ENCODE data around the gene GIMD1. TPM values are rescaled to one million over a fixed set of nuclear protein-coding genes. Genes with fewer than 3 reads are reported as not detected.

GIMD1 gene
- total RNA-seq, 1 experiment from 2014 or later, result not detected

DNA sequence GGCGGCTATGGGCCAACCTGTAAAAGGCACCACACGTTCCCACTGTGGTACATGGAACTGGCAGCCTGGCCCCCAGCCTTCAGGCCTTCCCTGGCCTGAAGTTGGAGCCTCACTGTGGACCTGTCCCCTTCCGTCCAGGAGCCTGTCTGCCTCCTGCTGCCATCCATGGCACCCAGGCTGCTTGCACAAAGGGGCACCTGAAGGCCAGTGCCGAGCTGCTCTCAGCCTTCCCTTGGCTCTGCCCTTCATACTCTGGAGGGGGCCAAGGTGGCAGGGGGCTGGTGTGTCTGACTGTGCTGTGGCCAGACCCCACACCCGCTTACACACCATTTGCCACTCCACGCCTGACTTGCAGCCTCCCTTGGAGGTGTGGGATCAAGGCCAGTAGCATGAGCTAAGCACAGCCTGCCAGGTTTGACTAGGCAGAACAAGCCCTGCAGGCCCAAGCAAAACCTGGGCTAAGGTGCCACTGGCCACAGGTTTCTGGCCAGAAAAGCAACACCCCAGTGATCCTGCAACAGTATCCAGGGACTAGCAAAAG is 17.3 kb upstream of the GIMD1 start:
- Histone ChIP-seq H2BK15ac (ENCODE audit: low read depth, low read length) (no peak overlapping the region), H3K4ac (ENCODE audit: low read depth, low read length) (no peak overlapping the region), H3K79me2 (ENCODE audit: insufficient read depth, low read length) (no peaks in the 10 kb centered on the region), H3T11ph (ENCODE audit: low read length) (no peak overlapping the region), H3K23me2 (ENCODE audit: insufficient read length, low read depth, low read length, poor library complexity, severe bottlenecking) (no peaks in the 10 kb centered on the region), H2BK20ac (ENCODE audit: low read depth, low read length, poor library complexity, severe bottlenecking) (no peak overlapping the region), H2BK120ac (ENCODE audit: low read depth, low read length, poor library complexity, severe bottlenecking) (no peak overlapping the region), H4K20me1 (ENCODE audit: control insufficient read depth, insufficient read depth, insufficient read length) (no peaks in the 10 kb centered on the region), H3K23ac (ENCODE audit: insufficient read length, low read depth, low read length) (no peak overlapping the region), H3K14ac (ENCODE audit: insufficient read depth, low read length) (no peak overlapping the region; the same call in 1 of the 2 replicates), H2AK5ac (ENCODE audit: insufficient read length, low read length) (no peak overlapping the region), H4K91ac (ENCODE audit: insufficient read length, low read depth, low read length) (no peak overlapping the region), H3K18ac (ENCODE audit: insufficient read length, low read depth, low read length) (no peak overlapping the region), H3K56ac (ENCODE audit: insufficient read length, low read depth, low read length) (no peak overlapping the region), H4K5ac (ENCODE audit: insufficient read length, low read depth, low read length) (no peak overlapping the region), H2AFZ (ENCODE audit: low read length) (no peak overlapping the region), H2BK12ac (ENCODE audit: insufficient read length, low read depth, low read length) (no peak overlapping the region), H3K4me1 (ENCODE audit: insufficient read depth, low read length) (no peaks in the 10 kb centered on the region), H4K8ac (replicated peaks; ENCODE audit: insufficient read length, low read depth, low read length) (no peak overlapping the region), H3K27ac (ENCODE audit: insufficient read length, low read depth, low read length) (no peak overlapping the region), H2BK5ac (ENCODE audit: insufficient read length, low read length) (no peak overlapping the region), H3K79me1 (ENCODE audit: insufficient read depth, low read depth, low read length, poor library complexity, severe bottlenecking) (no peaks in the 10 kb centered on the region), H3K4me2 (ENCODE audit: insufficient read depth, insufficient read length, low read length) (no peak overlapping the region), H3K9me3 (ENCODE audit: control insufficient read depth, low read depth, low read length) (no peaks in the 10 kb centered on the region), H3K27me3 (ENCODE audit: insufficient read depth, low read length) (no peaks in the 10 kb centered on the region), H3K9ac (ENCODE audit: extremely low read depth, insufficient read length, low read length) (no peak overlapping the region)
- H3K4me3 Mint-ChIP-seq, result no peak overlapping the region
- WGBS (ENCODE audit: extremely low coverage, insufficient read length, low lambda C conversion rate), result no CpG with 5 or more reads among the region's 6 CpGs
- H3K27me3 Mint-ChIP-seq (ENCODE audit: low read depth), result no peaks in the 10 kb centered on the region
- no peaks in the 10 kb centered on the region for H3K9me3 Mint-ChIP-seq
- TF ChIP-seq, protein P1, sequence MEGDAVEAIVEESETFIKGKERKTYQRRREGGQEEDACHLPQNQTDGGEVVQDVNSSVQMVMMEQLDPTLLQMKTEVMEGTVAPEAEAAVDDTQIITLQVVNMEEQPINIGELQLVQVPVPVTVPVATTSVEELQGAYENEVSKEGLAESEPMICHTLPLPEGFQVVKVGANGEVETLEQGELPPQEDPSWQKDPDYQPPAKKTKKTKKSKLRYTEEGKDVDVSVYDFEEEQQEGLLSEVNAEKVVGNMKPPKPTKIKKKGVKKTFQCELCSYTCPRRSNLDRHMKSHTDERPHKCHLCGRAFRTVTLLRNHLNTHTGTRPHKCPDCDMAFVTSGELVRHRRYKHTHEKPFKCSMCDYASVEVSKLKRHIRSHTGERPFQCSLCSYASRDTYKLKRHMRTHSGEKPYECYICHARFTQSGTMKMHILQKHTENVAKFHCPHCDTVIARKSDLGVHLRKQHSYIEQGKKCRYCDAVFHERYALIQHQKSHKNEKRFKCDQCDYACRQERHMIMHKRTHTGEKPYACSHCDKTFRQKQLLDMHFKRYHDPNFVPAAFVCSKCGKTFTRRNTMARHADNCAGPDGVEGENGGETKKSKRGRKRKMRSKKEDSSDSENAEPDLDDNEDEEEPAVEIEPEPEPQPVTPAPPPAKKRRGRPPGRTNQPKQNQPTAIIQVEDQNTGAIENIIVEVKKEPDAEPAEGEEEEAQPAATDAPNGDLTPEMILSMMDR (conservative IDR thresholded peaks at IDR 0.05), result no peak
- H3K36me3 Mint-ChIP-seq (ENCODE audit: insufficient read depth in 1 of 3, low read depth in 3 of 3), result no peaks in the 10 kb centered on the region; a peak in 1 of 7 replicates
- H3K27ac Mint-ChIP-seq, result peak overlapping the region in 1 of 3 experiments; percentile 52; a peak in 2 of 7 replicates
- DNase-seq, result no peak
- no peaks in the 10 kb centered on the region for H3K4me1 Mint-ChIP-seq
